ENCODE data around the gene ERGIC1. TPM values are rescaled to one million over a fixed set of nuclear protein-coding genes. Genes with fewer than 3 reads are reported as not detected.

ERGIC1 gene
- total RNA-seq, 1 donor from 2014 or later = 105 TPM

DNA sequence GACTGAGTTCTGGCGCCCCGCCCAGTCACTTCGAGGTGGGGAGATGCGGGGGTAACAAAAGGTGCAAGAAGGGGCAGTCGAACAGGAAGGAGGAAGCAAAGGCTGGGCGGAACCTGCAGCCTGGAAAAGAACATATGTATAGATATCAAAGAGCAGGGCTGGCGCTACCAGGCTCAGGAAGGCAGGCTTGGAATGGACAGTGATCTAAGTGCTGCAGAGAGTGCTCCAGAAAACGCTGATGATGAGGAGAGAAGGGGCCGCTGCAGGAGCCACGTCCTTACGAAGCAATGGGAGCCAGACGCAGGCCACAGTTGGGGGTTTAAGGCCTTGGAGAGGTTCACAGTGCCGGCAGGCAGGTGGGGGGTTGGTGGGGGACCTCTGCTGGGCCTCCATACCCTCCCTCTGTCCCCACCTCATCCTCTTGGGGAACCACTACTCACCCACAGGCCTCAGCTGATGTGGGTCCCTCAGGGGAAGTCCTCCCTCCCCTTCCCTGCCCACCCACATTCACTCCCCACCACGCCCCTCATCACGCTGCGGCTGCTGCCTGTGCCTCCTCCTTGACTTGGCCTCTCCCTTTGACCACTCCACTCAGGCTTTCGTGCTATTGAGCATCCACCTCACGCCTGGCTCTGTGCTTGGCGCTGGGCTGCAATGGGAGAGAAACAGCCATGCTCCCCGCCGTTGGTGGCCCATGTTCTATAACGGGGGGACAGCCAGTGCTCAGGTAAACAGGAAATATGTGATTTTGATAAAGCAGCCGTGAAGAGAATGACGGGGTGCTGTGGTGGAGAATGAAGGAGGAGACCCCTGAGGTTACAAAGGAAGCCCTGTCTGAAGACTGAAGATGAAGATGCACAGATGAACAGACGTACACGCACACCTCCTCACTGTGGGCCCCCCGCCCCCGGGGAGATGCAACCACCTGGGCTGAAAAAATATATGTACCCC lies 84.6 kb downstream of the ERGIC1 start:
- DNase-seq (ENCODE audit: low read depth, low spot score) = no peak

GRCh38 chr5:172919525-172920446 lies 85.7 kb downstream of the ERGIC1 start:
- no peak for DNase-seq (ENCODE audit: low read depth, low spot score)

DNA sequence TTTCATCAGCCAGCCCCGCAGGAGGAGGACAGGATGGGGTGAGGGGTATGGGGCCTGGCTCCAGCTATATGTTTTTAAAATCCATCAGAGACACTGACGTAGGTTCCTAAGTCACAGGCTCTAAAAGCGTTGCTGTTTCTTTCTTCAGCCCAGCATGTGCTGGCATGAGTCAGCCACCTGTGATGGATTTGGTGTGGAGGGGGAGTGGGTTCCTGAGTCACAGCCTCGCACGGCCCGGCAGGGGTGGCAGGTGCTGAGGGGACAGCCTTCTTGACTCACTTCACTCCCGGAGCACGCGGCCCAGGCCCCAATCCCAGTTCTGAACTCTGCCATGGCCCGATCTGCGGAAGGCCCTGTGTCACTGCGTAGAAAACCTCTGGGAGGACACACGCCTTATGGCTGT lies 86.4 kb downstream of the ERGIC1 start:
- DNase-seq (ENCODE audit: low read depth, low spot score) = no peak

DNA sequence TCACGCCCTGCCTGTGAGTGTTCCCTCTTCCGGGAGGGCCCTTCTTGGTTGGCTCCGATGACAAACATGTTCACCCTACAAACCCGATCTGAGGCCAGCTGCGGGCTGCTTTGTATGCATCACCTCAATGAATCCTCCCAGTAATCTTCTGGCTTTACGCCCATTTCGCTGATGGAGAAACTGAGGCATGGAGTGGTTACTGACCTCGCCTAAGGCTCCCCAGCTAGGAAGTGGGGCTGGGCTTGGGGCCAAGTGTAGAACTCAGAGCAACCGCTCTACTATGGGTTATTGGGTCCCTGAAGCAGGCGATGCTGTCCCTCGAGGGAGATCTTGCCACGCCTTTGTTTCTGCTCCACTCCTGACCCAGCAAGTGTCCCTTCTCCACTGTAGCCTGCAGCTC lies 86.9 kb downstream of the ERGIC1 start:
- DNase-seq (ENCODE audit: low read depth, low spot score) = no peak

DNA sequence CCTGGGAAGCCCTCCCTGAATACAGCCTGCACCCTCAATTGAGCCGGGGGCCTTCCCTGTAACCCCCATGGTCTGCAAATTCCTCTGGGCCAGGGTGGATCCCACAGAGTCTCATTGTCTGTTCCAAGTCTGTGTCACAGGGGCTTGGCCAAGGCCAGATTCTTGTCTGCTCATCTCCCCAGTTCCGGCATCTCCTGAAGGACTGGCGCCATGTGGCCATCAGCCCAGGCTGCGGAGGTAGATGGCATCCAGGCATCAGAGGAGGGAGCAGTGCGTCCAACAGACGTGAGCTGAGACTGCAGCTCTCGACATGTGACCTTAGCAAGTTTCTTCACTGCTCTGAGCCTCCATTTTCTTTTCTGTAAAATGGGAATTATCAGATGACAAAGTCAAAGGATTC lies 87.9 kb downstream of the ERGIC1 start:
- DNase-seq (ENCODE audit: low read depth, low spot score) = no peak

DNA sequence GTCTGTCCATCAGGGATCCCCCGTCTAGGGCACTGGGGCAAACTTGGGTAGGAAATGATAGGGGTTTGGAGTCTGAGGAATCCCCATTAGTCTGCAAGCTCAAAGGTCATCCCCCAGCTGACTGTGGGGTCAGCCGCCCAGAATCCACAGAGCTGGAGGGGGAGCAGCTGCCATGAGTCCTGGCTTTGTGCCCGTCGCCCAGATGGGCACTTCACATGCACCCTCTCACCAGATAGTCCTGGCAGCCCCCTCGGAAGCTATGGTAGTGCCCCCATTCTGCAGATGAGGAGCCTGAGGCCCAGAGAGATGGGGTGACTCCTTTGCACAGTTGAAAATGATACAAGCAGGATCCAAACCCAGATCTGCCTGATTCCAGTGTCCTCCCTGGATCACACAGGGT lies 89.5 kb downstream of the ERGIC1 start:
- no peak for DNase-seq (ENCODE audit: low read depth, low spot score)

DNA sequence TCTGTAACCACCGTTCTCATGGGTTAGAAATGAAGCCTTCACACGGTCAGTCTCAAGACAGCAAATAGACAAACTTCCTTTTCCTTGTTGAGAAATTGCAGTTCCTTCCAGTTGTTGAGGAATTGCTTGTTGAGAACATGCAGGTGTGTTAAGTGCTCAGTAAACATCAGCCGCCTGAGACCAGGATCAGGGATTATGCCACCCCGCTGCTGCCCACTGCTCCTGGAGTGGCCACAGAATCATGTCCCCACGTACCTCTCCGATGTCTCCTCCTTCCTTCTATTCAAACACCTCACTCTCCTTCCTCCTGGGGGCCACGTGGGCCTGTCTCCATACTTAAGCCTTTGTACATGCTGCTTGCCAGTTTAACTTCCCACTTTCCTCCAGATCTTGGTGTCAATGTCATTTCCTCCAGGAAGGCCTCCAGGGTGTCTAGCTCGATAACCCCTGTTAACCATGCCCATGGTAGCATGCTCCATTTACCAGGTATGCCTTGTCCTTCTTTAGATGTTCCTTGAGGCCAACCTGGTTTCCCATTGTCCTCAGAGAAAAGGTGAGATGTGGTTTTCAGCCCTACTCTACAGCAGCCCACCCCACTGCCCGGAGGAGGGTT lies 91.4 kb downstream of the ERGIC1 start:
- no peak for DNase-seq (ENCODE audit: low read depth, low spot score)

GRCh38 chr5:172926008-172926523 lies 92.0 kb downstream of the ERGIC1 start:
- DNase-seq (ENCODE audit: low read depth, low spot score) = no peak

GRCh38 chr5:172926796-172927195 lies 92.7 kb downstream of the ERGIC1 start:
- no peak for DNase-seq (ENCODE audit: low read depth, low spot score)

- DNase-seq (ENCODE audit: low read depth, low spot score) = no peak
Measured at GRCh38 chr5:172929371-172929838, 95.4 kb downstream of the ERGIC1 start.

GRCh38 chr5:172931001-172931536 lies 97.0 kb downstream of the ERGIC1 start:
- peak; percentile 60 for DNase-seq (ENCODE audit: low read depth, low spot score)

GRCh38 chr5:172932313-172933017 lies 98.4 kb downstream of the ERGIC1 start:
- DNase-seq (ENCODE audit: low read depth, low spot score) = no peak

- no peak for DNase-seq (ENCODE audit: low read depth, low spot score)
Measured at GRCh38 chr5:172933238-172933637, 99.2 kb downstream of the ERGIC1 start.

DNA sequence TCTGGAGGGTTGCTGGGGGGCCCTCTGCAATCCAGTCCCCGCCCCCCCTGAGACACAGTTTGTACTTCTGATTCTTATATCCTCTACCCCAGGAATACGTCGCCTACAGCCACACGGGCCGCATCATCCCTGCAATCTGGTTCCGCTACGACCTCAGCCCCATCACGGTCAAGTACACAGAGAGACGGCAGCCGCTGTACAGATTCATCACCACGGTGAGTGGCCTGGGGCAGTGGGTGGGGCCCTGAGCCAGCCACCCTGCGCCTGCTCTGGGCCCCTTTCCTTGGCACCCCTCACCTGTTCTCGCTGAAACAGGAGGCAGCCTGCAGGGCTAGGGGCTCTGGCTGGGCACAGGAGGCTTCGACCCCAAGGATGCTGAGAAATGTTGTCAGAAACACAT lies 101.0 kb downstream of the ERGIC1 start:
- no peak for DNase-seq (ENCODE audit: low read depth, low spot score)

GRCh38 chr5:172936401-172936800 lies 102.3 kb downstream of the ERGIC1 start:
- no peak for DNase-seq (ENCODE audit: low read depth, low spot score)

DNA sequence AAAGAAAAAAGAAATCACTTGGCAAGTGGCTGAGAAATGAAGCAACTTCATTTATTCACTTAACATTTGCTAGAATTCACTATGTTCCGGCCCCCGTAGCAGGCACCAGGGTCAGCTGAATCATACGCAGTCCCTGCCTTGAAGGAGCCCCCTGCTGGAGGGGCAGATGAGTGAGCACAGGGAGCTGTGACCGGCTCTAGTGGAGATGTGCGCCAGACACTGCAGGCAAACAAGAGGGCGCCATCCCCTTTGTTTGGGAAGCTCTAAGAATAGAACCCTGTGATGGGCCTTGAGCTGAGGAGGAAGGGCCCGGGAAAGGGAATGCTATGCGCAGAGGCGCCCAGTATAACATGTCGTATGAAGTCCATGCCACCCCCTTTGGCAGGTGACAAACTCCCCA lies 105.0 kb downstream of the ERGIC1 start:
- no peak for DNase-seq (ENCODE audit: low read depth, low spot score)

GRCh38 chr5:172939611-172940267 lies 105.7 kb downstream of the ERGIC1 start:
- no peak for DNase-seq (ENCODE audit: low read depth, low spot score)

GRCh38 chr5:172940268-172941066 lies 106.4 kb downstream of the ERGIC1 start:
- DNase-seq (ENCODE audit: low read depth, low spot score) = no peak

DNA sequence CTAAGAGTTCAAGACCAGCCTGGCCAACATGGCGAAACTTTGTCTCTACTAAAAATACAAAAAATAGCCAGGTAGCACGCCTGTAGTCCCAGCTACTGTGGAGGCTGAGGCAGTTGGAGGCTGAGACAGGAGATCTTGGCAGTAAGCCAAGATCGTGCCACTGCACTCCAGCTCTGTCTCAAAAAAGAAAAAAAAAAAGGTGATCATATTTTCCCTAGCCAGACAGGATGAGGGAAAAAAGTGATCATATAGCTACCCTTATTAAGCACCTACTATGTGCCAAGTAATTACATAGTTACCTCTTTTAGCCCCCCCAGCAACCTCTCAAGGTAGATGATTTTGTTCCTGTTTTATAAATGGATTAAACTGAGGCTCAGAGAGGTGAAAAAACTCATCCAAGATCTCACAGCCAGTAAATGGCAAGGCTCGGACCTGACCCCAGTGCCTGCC lies 107.0 kb downstream of the ERGIC1 start:
- DNase-seq (ENCODE audit: low read depth, low spot score) = no peak
